HPDE6-E6E7 (cell line): ENCODE data around the gene IKZF1.

ENCODE experiments used
- DNase-seq: peaks from one replicate; pipeline ENCODE4 v3.0.0; 2011; ENCODE audit warnings: missing footprints; ENCODE audit errors: extremely low spot score

The IKZF1 gene

GRCh38 chr7:50304129-50304910, at the start of gene IKZF1:
Gene IKZF1, plus strand, starts transcription at chr7:50304716. Its CDS starts 14,346 bp downstream, at chr7:50319062.
- no peak for DNase-seq

GRCh38 chr7:50261593-50261992, 42.9 kb upstream of the IKZF1 start:
- no peak for DNase-seq

GRCh38 chr7:50262446-50262845, 42.1 kb upstream of the IKZF1 start:
- no peak for DNase-seq

- no peak for DNase-seq
These were observed 41.4 kb upstream of the IKZF1 start for GRCh38 chr7:50262916-50263690.

- DNase-seq = no peak
These were observed 39.6 kb upstream of the IKZF1 start for GRCh38 chr7:50264908-50265307.

- no peak for DNase-seq
These were observed 38.4 kb upstream of the IKZF1 start for GRCh38 chr7:50265968-50266634.

GRCh38 chr7:50266635-50267386, 37.7 kb upstream of the IKZF1 start:
- no peak for DNase-seq

GRCh38 chr7:50267525-50268041, 36.9 kb upstream of the IKZF1 start:
- no peak for DNase-seq

GRCh38 chr7:50268223-50268622, 36.3 kb upstream of the IKZF1 start:
- DNase-seq = no peak

GRCh38 chr7:50268990-50269389, 35.5 kb upstream of the IKZF1 start:
- no peak for DNase-seq

- no peak for DNase-seq
These were observed 33.9 kb upstream of the IKZF1 start for GRCh38 chr7:50270531-50271018.

- DNase-seq = no peak
These were observed 31.7 kb upstream of the IKZF1 start for GRCh38 chr7:50272808-50273207.

GRCh38 chr7:50273301-50273700, 31.2 kb upstream of the IKZF1 start:
- DNase-seq = no peak

- no peak for DNase-seq
These were observed 30.6 kb upstream of the IKZF1 start for GRCh38 chr7:50273870-50274269.

- DNase-seq = no peak
These were observed 30.2 kb upstream of the IKZF1 start for GRCh38 chr7:50274361-50274760.

GRCh38 chr7:50275430-50275829, 29.1 kb upstream of the IKZF1 start:
- DNase-seq = no peak

- DNase-seq = no peak
These were observed 28.0 kb upstream of the IKZF1 start for GRCh38 chr7:50276483-50276882.

- DNase-seq = no peak
These were observed 26.4 kb upstream of the IKZF1 start for GRCh38 chr7:50278120-50278519.

- no peak for DNase-seq
These were observed 22.7 kb upstream of the IKZF1 start for GRCh38 chr7:50281680-50282445.

GRCh38 chr7:50282813-50283605, 21.5 kb upstream of the IKZF1 start:
- DNase-seq = no peak
